ENCODE measurements around the gene FSD1.
A peak's percentile ranks its signal among the peaks of the same experiment; 100 is the strongest.
"Not testable (repeated sequence)": the region's sequence is repeated elsewhere in the genome, so short reads cannot be mapped to it uniquely, and the experiment has no call there.

The FSD1 gene

GRCh38 chr19:4347521-4347920 is 43.1 kb downstream of the FSD1 start:
- no peak for DNase-seq

GRCh38 chr19:4349225-4349624 is 44.8 kb downstream of the FSD1 start:
- not testable (repeated sequence) for DNase-seq

- DNase-seq = no peak
Measured at GRCh38 chr19:4350111-4350510, 45.7 kb downstream of the FSD1 start.

- no peak for DNase-seq
Measured at GRCh38 chr19:4350726-4351125, 46.3 kb downstream of the FSD1 start.

- DNase-seq = peak in 1 of 2 experiments; percentile 56
Measured at GRCh38 chr19:4352701-4353121, 48.3 kb downstream of the FSD1 start.

GRCh38 chr19:4354282-4354681 is 49.9 kb downstream of the FSD1 start:
- DNase-seq = no peak

GRCh38 chr19:4354897-4355296 is 50.5 kb downstream of the FSD1 start:
- DNase-seq = no peak

GRCh38 chr19:4357095-4357797 is 52.8 kb downstream of the FSD1 start:
- DNase-seq = peak in 1 of 2 experiments; percentile 21

- no peak for DNase-seq
Measured at GRCh38 chr19:4357921-4358326, 53.5 kb downstream of the FSD1 start.

GRCh38 chr19:4358709-4359626 is 54.6 kb downstream of the FSD1 start:
- DNase-seq = no peak

GRCh38 chr19:4359627-4360000 is 55.2 kb downstream of the FSD1 start:
- DNase-seq = no peak

GRCh38 chr19:4360081-4360569 is 55.7 kb downstream of the FSD1 start:
- no peak for DNase-seq

- DNase-seq = no peak
Measured at GRCh38 chr19:4360641-4361151, 56.3 kb downstream of the FSD1 start.

GRCh38 chr19:4361152-4362046 is 57.0 kb downstream of the FSD1 start:
- peak in 1 of 2 experiments; percentile 36 for DNase-seq

GRCh38 chr19:4362101-4362828 is 57.9 kb downstream of the FSD1 start:
- DNase-seq = peak in 1 of 2 experiments; percentile 44

- DNase-seq = peak in 1 of 2 experiments; percentile 29
Measured at GRCh38 chr19:4362831-4363545, 58.6 kb downstream of the FSD1 start.

GRCh38 chr19:4363571-4364304 is 59.3 kb downstream of the FSD1 start:
- DNase-seq = no peak

- no peak for DNase-seq
Measured at GRCh38 chr19:4365341-4365740, 60.9 kb downstream of the FSD1 start.

- DNase-seq = no peak
Measured at GRCh38 chr19:4365791-4366665, 61.6 kb downstream of the FSD1 start.
